SK-N-SH (cell line): ENCODE measurements around the gene KRTAP10-2. TPM values are rescaled to one million over a fixed set of nuclear protein-coding genes. Genes with fewer than 3 reads are reported as not detected.

Source experiments
- CTCF ChIA-PET: fragments of 300-600, 350-600 bp; formaldehyde crosslinking; extraction: SDS; loops from one replicate; lab custom pipeline; 2021; lab: Yijun Ruan, JAX
- POLR2A ChIA-PET: fragments of 350-600 bp; sonication (Branson Sonifier 250); formaldehyde crosslinking; extraction: SDS; loops from one replicate; lab custom pipeline; 2020; ENCODE audit warnings: antibody characterized with exemption, inconsistent platforms; lab: Yijun Ruan, JAX
- DNase-seq: peaks from one replicate; pipeline ENCODE4 v3.0.0; 2012
- H2AFZ ChIP-seq: fragments of 200-600 bp; sonication (generic); 2 replicates; pipeline ENCODE4 v1.8.1; 2016; ENCODE audit warnings: antibody characterized with exemption, mild to moderate bottlenecking, low read depth
- H3F3A ChIP-seq: fragments of 200-600 bp; sonication (generic); replicated peaks from 2 replicates; pipeline ENCODE3; 2016; ENCODE audit warnings: antibody characterized with exemption, mild to moderate bottlenecking; ENCODE audit not compliant: insufficient read depth
- H3K27ac ChIP-seq, 2 experiments: fragments of 200-500 bp in 1 of 2; fragments of 200-600 bp in 1 of 2; sonication (Bioruptor generic) in 1 of 2; sonication (generic), shearing (Covaris generic) in 1 of 2; 2 replicates each; pipeline versions ENCODE4 v1.5.1 to v1.6.1; 2014 to 2016; ENCODE audit warnings: low read depth in 2 of 2, inconsistent platforms in 1 of 2, low read length in 1 of 2, mild to moderate bottlenecking in 1 of 2, mixed read lengths in 1 of 2
- H3K27me3 ChIP-seq: fragments of 200-600 bp; sonication (generic), shearing (Covaris generic); 2 replicates; pipeline ENCODE4 v1.6.1; 2016; ENCODE audit warnings: mixed run types; ENCODE audit not compliant: insufficient read depth
- H3K36me3 ChIP-seq, 2 experiments: fragments of 200-500 bp in 1 of 2; fragments of 200-600 bp in 1 of 2; sonication (Bioruptor generic) in 1 of 2; sonication (generic) in 1 of 2; replicated peaks in 1 of 2; 2 replicates each; pipeline versions ENCODE3 to v1.5.1; 2014 to 2016; ENCODE audit warnings: low read length in 1 of 2, mild to moderate bottlenecking in 1 of 2; ENCODE audit not compliant: insufficient read depth in 2 of 2, control insufficient read depth in 1 of 2
- H3K4me1 ChIP-seq, 2 experiments: fragments of 200-500 bp in 1 of 2; fragments of 200-600 bp in 1 of 2; sonication (Bioruptor generic) in 1 of 2; sonication (generic), shearing (Covaris generic) in 1 of 2; 2 replicates each; pipeline versions ENCODE4 v1.5.1 to v1.6.1; 2014 to 2016; ENCODE audit warnings: low read depth in 1 of 2, low read length in 1 of 2, mixed run types in 1 of 2; ENCODE audit not compliant: insufficient read depth in 2 of 2, control insufficient read depth in 1 of 2
- H3K4me2 ChIP-seq: fragments of 200-600 bp; sonication (generic), shearing (Covaris generic); 2 replicates; pipeline ENCODE4 v1.6.1; 2017; ENCODE audit warnings: mixed run types
- H3K4me3 ChIP-seq, 2 experiments: fragments of 200-500 bp in 1 of 2; fragments of 200-600 bp in 1 of 2; sonication (Bioruptor generic) in 1 of 2; sonication (generic), shearing (Covaris generic) in 1 of 2; 2 replicates each; pipeline versions ENCODE4 v1.5.1 to v1.8.1; 2014 to 2016; ENCODE audit warnings: low read depth in 2 of 2, inconsistent platforms in 1 of 2, low read length in 1 of 2, mild to moderate bottlenecking in 1 of 2, mixed read lengths in 1 of 2, moderate library complexity in 1 of 2
- H3K79me2 ChIP-seq: fragments of 200-600 bp; sonication (generic); 2 replicates; pipeline ENCODE4 v1.8.1; 2017; ENCODE audit warnings: mild to moderate bottlenecking; ENCODE audit not compliant: insufficient read depth
- H3K9ac ChIP-seq: fragments of 200-600 bp; sonication (generic); 2 replicates; pipeline ENCODE4 v1.6.1; 2017; ENCODE audit warnings: mixed run types
- H3K9me2 ChIP-seq: fragments of 200-600 bp; sonication (generic); 2 replicates; pipeline ENCODE4 v1.6.1; 2017; ENCODE audit warnings: mixed run types
- H3K9me3 ChIP-seq: fragments of 200-600 bp; sonication (generic); 2 replicates; pipeline ENCODE4 v1.6.1; 2017; ENCODE audit warnings: mixed run types, mild to moderate bottlenecking, moderate library complexity
- H4K20me1 ChIP-seq: fragments of 200-600 bp; sonication (generic); 2 replicates; pipeline ENCODE4 v1.6.1; 2017; ENCODE audit warnings: mild to moderate bottlenecking, mixed run types; ENCODE audit not compliant: insufficient read depth
- ELF1 ChIP-seq: IDR thresholded peaks from 2 replicates; pipeline ENCODE4 v1.4.0; 2012
- EP300 ChIP-seq, 2 experiments: IDR thresholded peaks; 2 replicates each; pipeline versions ENCODE4 v1.4.0 to v1.6.1; 2012; ENCODE audit warnings: borderline replicate concordance in 1 of 2, low read depth in 1 of 2, low read length in 1 of 2
- GATA2 ChIP-seq: sonication (generic); formaldehyde crosslinking; IDR thresholded peaks from 2 replicates; pipeline ENCODE4 v1.5.0; 2020; ENCODE audit warnings: mild to moderate bottlenecking, missing genetic modification reagents
- IRF3 ChIP-seq: fragments of 150-350 bp; IDR thresholded peaks from 2 replicates; pipeline ENCODE4 v1.6.1; 2016; ENCODE audit warnings: mild to moderate bottlenecking, low read depth, low read length
- JUND ChIP-seq: IDR thresholded peaks from 2 replicates; pipeline ENCODE4 v1.4.0; 2012
- MAX ChIP-seq: IDR thresholded peaks from 2 replicates; pipeline ENCODE4 v1.4.0; 2012; ENCODE audit warnings: low read depth
- MEF2A ChIP-seq: IDR thresholded peaks from 2 replicates; pipeline ENCODE4 v1.4.0; 2012; ENCODE audit warnings: low read depth, borderline replicate concordance
- NFIC ChIP-seq: IDR thresholded peaks from 2 replicates; pipeline ENCODE4 v1.4.0; 2012; ENCODE audit warnings: borderline replicate concordance
- NRF1 ChIP-seq: IDR thresholded peaks from 2 replicates; pipeline ENCODE4 v1.6.1; 2012; ENCODE audit warnings: low read depth, mild to moderate bottlenecking, low read length
- POLR2AphosphoS5 ChIP-seq: IDR thresholded peaks from 2 replicates; pipeline ENCODE4 v1.6.1; 2012; ENCODE audit warnings: low read depth, low read length
- REST ChIP-seq: IDR thresholded peaks from 2 replicates; pipeline ENCODE4 v1.6.1; 2012; ENCODE audit warnings: mild to moderate bottlenecking, low read depth, low read length, moderate library complexity
- SIN3A ChIP-seq: IDR thresholded peaks from 2 replicates; pipeline ENCODE4 v1.6.1; 2012; ENCODE audit warnings: low read depth, mild to moderate bottlenecking, low read length, moderate library complexity, borderline replicate concordance
- USF1 ChIP-seq: IDR thresholded peaks from 2 replicates; pipeline ENCODE4 v1.4.0; 2012; ENCODE audit warnings: low read depth, borderline replicate concordance
- USF2 ChIP-seq: fragments of 150-350 bp; IDR thresholded peaks from 2 replicates; pipeline ENCODE4 v1.6.1; 2017; ENCODE audit warnings: antibody characterized with exemption, low read length, low read depth, borderline replicate concordance
- ZBTB33 ChIP-seq: IDR thresholded peaks from 2 replicates; pipeline ENCODE4 v1.4.0; 2012; ENCODE audit warnings: low read depth, borderline replicate concordance
- WGBS: methylation state at CpG from one replicate; pipeline ENCODE4 v1.1.6; 2017; ENCODE audit warnings: low lambda C conversion rate; 5-methylcytosine and 5-hydroxymethylcytosine counted together
- polyA plus RNA-seq, 3 experiments: library from polyadenylated mRNA; depleted of rRNA; stranded (reverse); fragments of >200 nt; gene quantifications; 2 replicates each; pipeline ENCODE4 v1.2.3, GENCODE V29; 2012

Gene KRTAP10-2
- polyA plus RNA-seq, 1 of the 3 experiments (the other 2 are of a cell fraction) = not detected

- TF ChIP-seq REST (no peak), GATA2 (CRISPR knock-in tag) (no peak), JUND (no peak), MEF2A (no peak), EP300 (IDR thresholded peaks at IDR 0.05; ENCODE audit: borderline replicate concordance in 1 of 2, low read depth in 1 of 2, low read length in 1 of 2) (no peak)
Observed at GRCh38 chr21:44524414-44525371, 26.6 kb downstream of the KRTAP10-2 start (continued).

GRCh38 chr21:44523567-44524413 lies 27.5 kb downstream of the KRTAP10-2 start:
- H3F3A ChIP-seq = no peaks in the 10 kb centered on the region
- H3K36me3 ChIP-seq = no peaks in the 10 kb centered on the region
- H3K9me3 ChIP-seq = no peaks in the 10 kb centered on the region
- H3K4me1 ChIP-seq = peaks cover 0 to under 1% of the 10 kb centered on the region in 2 experiments; a peak in 1 of 4 replicates
- no peak for DNase-seq
- peaks cover 1% of the 10 kb centered on the region; the same call in 1 of the 2 replicates for H3K79me2 ChIP-seq
- 0% methylated on average over 1 of the region's 1 CpG for WGBS
- no peak overlapping the region for H3K27ac ChIP-seq
- no peak overlapping the region for H3K4me2 ChIP-seq
- H3K9ac ChIP-seq = no peak overlapping the region
- no peaks in the 10 kb centered on the region for H3K27me3 ChIP-seq
- H3K9me2 ChIP-seq = no peaks in the 10 kb centered on the region
- H3K4me3 ChIP-seq = no peak overlapping the region
- H4K20me1 ChIP-seq = no peaks in the 10 kb centered on the region
- no peak overlapping the region for H2AFZ ChIP-seq
- ChIA-PET POLR2A (no interaction called here), CTCF (no interaction called here)
- TF ChIP-seq JUND (no peak), IRF3 (no peak), NRF1 (no peak), USF2 (no peak), ZBTB33 (no peak), SIN3A (no peak), NFIC (no peak), USF1 (no peak), GATA2 (CRISPR knock-in tag) (no peak), MEF2A (no peak), ELF1 (no peak), POLR2AphosphoS5 (no peak), MAX (no peak)
